NCI-H1694 (cell line): ENCODE results near the gene PARVB.
"Not testable (repeated sequence)": the region's sequence is repeated elsewhere in the genome, so short reads cannot be mapped to it uniquely, and the experiment has no call there.

Experiments used
- DNase-seq: peaks from one replicate; lab custom pipeline; 2025; lab: John Stamatoyannopoulos, UW

Gene PARVB

GRCh38 chr22:44110656-44111055, 86.6 kb downstream of the PARVB start:
- DNase-seq = not testable (repeated sequence)

DNA sequence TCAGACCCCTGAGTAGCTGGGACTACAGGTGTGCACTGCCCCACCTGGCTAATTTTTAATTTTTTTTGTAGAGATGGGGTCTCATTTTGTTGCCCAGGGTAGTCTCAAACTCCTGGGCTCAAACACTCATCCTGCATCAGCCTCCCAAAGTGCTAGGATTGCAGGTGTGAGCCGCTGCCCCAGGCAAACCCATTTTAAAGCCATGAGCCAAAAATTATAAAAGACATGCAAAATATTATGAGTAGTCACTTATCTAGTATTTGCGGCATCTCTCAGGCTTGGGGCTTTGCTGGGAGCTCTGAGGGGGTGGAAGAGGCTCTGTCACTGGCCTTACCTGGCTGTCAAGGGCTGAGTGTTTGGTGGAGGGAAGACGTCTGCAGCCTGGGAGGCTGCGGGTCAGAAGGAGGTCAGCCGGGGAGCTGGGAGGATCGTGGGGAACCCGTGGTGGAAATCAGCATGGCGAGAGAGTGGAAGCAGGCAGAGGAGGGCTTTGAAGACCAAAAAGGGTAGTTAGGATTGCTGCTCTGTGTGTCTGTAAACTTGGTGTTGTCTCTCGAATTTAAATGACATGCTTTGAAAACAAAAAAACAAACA, 87.6 kb downstream of the PARVB start:
- no peak for DNase-seq

DNA sequence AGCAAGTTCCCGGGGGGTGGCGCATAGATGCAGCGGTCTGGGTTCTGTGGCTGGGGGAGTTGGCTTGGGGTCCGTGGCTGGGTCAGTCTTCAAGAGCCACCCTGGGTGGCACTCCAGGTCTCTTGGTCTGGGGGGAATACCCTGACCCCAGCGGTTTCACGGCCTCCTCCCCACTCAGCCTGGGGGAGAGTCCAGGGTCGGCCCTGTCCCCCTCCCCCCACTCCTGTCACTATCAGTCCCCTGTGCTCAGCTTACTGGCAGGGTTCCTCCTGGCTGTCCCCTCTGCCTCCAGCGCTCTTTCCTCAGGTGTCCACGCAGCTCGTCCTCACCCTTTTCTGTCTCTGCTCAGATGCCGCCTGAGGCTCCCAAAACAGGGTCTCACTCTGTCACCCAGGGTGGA, 88.1 kb downstream of the PARVB start:
- DNase-seq = no peak

GRCh38 chr22:44116331-44116730, 92.2 kb downstream of the PARVB start:
- no peak for DNase-seq

- DNase-seq = no peak
Measured at GRCh38 chr22:44116755-44117684, 92.9 kb downstream of the PARVB start.

GRCh38 chr22:44117746-44118145, 93.6 kb downstream of the PARVB start:
- no peak for DNase-seq

DNA sequence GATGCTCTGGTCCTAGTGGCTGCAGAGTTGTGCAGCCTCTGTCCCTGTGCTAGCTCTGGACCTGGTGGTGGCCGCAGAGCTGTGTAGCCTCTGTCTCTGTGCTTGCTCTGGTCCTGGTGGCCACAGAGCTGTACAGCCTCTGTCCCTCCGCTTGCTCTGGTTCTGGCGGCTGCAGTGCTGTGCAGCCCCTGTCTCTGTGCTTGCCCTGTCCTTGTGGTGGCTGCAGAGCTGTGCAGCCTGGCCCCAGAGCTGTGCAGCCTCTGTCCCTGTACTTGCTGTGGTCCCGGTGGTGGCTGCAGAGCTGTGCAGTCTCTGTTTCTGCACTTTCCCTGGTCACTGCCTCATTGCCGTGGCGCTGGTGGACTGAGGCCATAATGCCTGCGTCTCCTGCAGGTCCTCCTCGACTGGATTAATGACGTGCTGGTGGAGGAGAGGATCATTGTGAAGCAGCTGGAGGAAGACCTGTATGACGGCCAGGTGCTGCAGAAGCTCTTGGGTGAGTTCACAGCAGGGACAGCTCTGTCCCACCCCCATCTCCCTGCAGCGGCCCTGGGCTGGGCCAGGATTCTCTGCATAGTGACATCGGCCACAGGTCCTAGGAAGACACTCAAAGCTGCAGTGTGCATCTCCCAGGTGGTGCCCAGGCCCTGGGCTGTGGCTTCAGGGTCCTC, 94.7 kb downstream of the PARVB start:
- DNase-seq = no peak

- DNase-seq = no peak
Measured at GRCh38 chr22:44119669-44120313, 95.7 kb downstream of the PARVB start.

GRCh38 chr22:44120314-44120704, 96.2 kb downstream of the PARVB start:
- DNase-seq = no peak

DNA sequence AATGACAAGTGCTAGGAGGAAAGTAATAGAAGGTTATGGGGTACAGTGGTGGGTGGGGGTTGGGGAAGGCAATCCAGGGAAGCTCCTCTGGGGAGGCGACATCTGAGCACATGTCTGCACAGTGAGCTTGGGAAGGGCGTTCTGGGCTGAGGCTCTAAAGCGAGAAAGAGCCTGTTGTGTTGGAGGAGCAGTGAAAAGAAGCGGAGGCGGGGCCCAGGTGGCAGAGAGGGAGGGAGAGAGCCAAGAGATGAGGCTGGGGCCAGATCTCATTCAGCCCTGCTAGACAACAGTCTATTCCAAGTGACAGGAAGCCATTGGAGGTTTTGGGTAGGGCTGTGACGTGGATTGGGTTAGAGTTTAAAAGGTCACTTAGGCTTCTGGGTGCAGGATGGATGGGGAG, 101.3 kb downstream of the PARVB start:
- no peak for DNase-seq

- DNase-seq = no peak
Measured at GRCh38 chr22:44126807-44127206, 102.7 kb downstream of the PARVB start.

DNA sequence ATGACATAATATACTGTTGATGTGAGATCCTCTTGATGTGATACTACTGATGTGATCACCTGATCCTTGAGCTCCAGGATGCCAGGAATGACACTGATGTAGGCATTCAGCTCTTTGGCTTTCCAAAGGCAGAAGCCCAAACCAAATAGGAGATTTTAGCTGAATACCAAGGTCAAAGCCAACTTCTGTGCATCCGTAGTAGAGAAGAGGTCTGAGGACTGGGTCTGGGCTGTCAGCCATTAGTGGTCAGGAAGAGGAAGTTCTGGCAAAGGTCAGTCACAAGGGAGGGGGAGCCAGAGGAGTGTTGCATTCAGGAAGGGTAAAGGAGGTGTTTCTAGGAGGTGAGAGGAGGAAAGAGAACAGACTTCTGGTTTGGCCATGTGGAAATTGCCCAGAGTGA, 103.3 kb downstream of the PARVB start:
- DNase-seq = no peak

GRCh38 chr22:44128958-44129618, 105.0 kb downstream of the PARVB start:
- DNase-seq = no peak

DNA sequence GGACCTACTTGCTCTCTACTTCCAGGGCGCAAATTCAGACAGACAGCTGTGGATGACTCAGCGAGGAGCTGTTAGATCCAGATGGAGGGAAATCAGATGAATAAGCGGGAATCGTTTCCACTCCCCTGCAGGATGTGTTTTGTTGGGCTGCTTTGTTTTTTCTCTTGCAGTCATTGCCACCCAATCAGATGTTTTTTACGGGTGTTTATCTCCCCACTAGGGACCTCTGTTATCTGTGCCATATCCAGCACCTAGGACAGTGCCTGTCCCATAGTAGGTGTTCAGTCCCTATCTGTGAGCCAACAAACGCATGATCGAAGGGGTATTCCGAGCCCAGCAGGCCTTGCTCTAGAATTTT, 105.5 kb downstream of the PARVB start:
- DNase-seq = peak; percentile 72

GRCh38 chr22:44130076-44130711, 106.1 kb downstream of the PARVB start:
- DNase-seq = peak; percentile 49

GRCh38 chr22:44131412-44131811, 107.3 kb downstream of the PARVB start:
- no peak for DNase-seq

GRCh38 chr22:44131989-44132685, 108.0 kb downstream of the PARVB start:
- no peak for DNase-seq

- DNase-seq = no peak
Measured at GRCh38 chr22:44132724-44133123, 108.6 kb downstream of the PARVB start.

DNA sequence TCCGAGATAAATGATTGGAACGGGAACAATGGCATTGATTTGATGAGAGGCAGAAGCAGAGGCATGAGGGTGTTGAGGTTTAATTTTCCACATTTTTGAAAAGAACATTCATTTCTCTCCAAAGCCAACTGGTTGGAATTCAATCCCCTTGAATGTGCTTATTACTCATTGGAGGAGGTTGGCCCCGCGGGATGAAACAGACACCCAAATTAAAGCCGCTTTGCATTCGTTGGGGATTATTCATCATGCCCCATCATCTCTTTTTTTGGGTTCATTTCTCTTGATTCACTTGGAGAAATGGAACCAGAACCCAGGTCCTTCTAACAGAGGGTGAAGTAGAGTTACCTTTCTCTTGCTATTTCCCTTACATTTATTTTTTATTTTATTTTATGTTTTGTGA, 109.1 kb downstream of the PARVB start:
- no peak for DNase-seq

GRCh38 chr22:44133901-44134571, 109.9 kb downstream of the PARVB start:
- no peak for DNase-seq
